OCI-LY7 (cell line): ENCODE results near the gene NAV2.

Source experiments
- CTCF ChIP-seq: fragments of 200-600 bp; sonication (generic); conservative IDR thresholded peaks from 2 replicates; pipeline ENCODE4 v1.5.1; 2014; ENCODE audit warnings: mild to moderate bottlenecking, antibody characterized with exemption, low read length, moderate library complexity, mixed read lengths
- EZH2phosphoT487 ChIP-seq: fragments of 200-600 bp; sonication (generic); IDR thresholded peaks from 2 replicates; pipeline ENCODE4 v1.6.1; 2018; ENCODE audit warnings: low read depth, borderline replicate concordance, mild to moderate bottlenecking, mixed run types, antibody characterized with exemption, low read length, moderate library complexity, mixed read lengths

- TF ChIP-seq CTCF = no peak
- no peak for TF ChIP-seq EZH2phosphoT487
Measured at GRCh38 chr11:20014067-20014402, 301.4 kb downstream of the NAV2 start.
